PC-3 (cell line): ENCODE measurements around the gene MED15. TPM values are rescaled to one million over a fixed set of nuclear protein-coding genes. Genes with fewer than 3 reads are reported as not detected.
"Not testable (repeated sequence)": the region's sequence is repeated elsewhere in the genome, so short reads cannot be mapped to it uniquely, and the experiment has no call there.

Source experiments
- ATAC-seq: fragments of 200-7000 bp; cut with Tn5 transposase; 2 replicates; pipeline ENCODE4 v1.9.1; 2020; ENCODE audit warnings: mild to moderate bottlenecking, moderate library complexity
- BruUV-seq: library from RNA; stranded (reverse); fragments of 400-500 nt; replicated peaks from 2 replicates; lab custom pipeline; 2021; lab: Mats Ljungman, UMichigan
- CTCF ChIA-PET: fragments of 300-600 bp; sonication (Branson Sonifier 250); formaldehyde crosslinking; loops from one replicate; lab custom pipeline; 2022; ENCODE audit warnings: antibody characterized with exemption; lab: Charles Lee
- POLR2A ChIA-PET: fragments of 300-600 bp; sonication (Branson Sonifier 250); formaldehyde crosslinking; loops from one replicate; lab custom pipeline; 2022; ENCODE audit warnings: antibody characterized with exemption; ENCODE audit not compliant: unreplicated experiment; lab: Charles Lee
- DNase-seq: peaks from one replicate; pipeline ENCODE4 v3.0.0-alpha.2; 2015
- H2AFZ ChIP-seq: fragments of 300-600 bp; sonication (generic); 2 replicates; pipeline ENCODE4 v1.6.0; 2016; ENCODE audit warnings: antibody characterized with exemption, low read length
- H3F3A ChIP-seq: fragments of 300-600 bp; sonication (generic); one replicate; pipeline ENCODE4 v1.6.0; 2017; ENCODE audit warnings: antibody characterized with exemption, low read length, control low read depth, mild to moderate bottlenecking; ENCODE audit not compliant: unreplicated experiment
- H3K27ac ChIP-seq: fragments of 300-600 bp; sonication (generic); 2 replicates; pipeline ENCODE4 v1.5.1; 2016; ENCODE audit warnings: mild to moderate bottlenecking, low read length
- H3K27me3 ChIP-seq: fragments of 300-600 bp; sonication (generic); 2 replicates; pipeline ENCODE4 v1.6.1; 2016; ENCODE audit warnings: low read length, mixed read lengths
- H3K36me3 ChIP-seq: fragments of 300-600 bp; sonication (generic); 2 replicates; pipeline ENCODE4 v1.6.1; 2016; ENCODE audit warnings: low read depth, mixed run types, low read length, mixed read lengths
- H3K4me1 ChIP-seq: fragments of 300-600 bp; sonication (generic); 2 replicates; pipeline ENCODE4 v1.5.1; 2016; ENCODE audit warnings: low read length; ENCODE audit not compliant: insufficient read depth
- H3K4me2 ChIP-seq: fragments of 300-600 bp; sonication (generic); 2 replicates; pipeline ENCODE4 v1.6.0; 2016; ENCODE audit warnings: low read length
- H3K4me3 ChIP-seq: fragments of 300-600 bp; sonication (generic); 2 replicates; pipeline ENCODE4 v1.5.1; 2016; ENCODE audit warnings: mild to moderate bottlenecking, low read length, mixed read lengths
- H3K79me2 ChIP-seq: fragments of 300-600 bp; sonication (generic); 2 replicates; pipeline ENCODE4 v1.6.1; 2017; ENCODE audit warnings: low read length, mixed read lengths
- H3K9ac ChIP-seq: fragments of 300-600 bp; sonication (generic); 2 replicates; pipeline ENCODE4 v1.6.0; 2016; ENCODE audit warnings: mild to moderate bottlenecking, low read length
- H3K9me2 ChIP-seq: fragments of 300-600 bp; sonication (generic); replicated peaks from 2 replicates; pipeline ENCODE4 v1.6.1; 2016; ENCODE audit warnings: mixed run types, low read length, mixed read lengths
- H3K9me3 ChIP-seq: fragments of 300-600 bp; sonication (generic); 2 replicates; pipeline ENCODE4 v1.6.1; 2016; ENCODE audit warnings: low read length, mixed read lengths
- H4K20me1 ChIP-seq: fragments of 300-600 bp; sonication (generic); 2 replicates; pipeline ENCODE4 v1.6.1; 2016; ENCODE audit warnings: low read length, mixed read lengths
- CTCF ChIP-seq: fragments of 300-600 bp; sonication (generic); conservative IDR thresholded peaks from 2 replicates; pipeline ENCODE4 v1.5.1; 2017; ENCODE audit warnings: antibody characterized with exemption, low read depth, mild to moderate bottlenecking, low read length
- EZH2 ChIP-seq: fragments of 300-600 bp; sonication (generic); IDR thresholded peaks from one replicate; pipeline ENCODE4 v1.6.1; 2017; ENCODE audit warnings: antibody characterized with exemption, mild to moderate bottlenecking, low read length; ENCODE audit not compliant: unreplicated experiment
- EZH2phosphoT487 ChIP-seq: fragments of 300-600 bp; sonication (generic); IDR thresholded peaks from 2 replicates; pipeline ENCODE4 v1.6.1; 2018; ENCODE audit warnings: mild to moderate bottlenecking, antibody characterized with exemption, low read length, borderline replicate concordance
- intact Hi-C: fragments of 100-400 bp; cut with micrococcal nuclease; formaldehyde crosslinking; loops from 2 replicates; pipeline ENCODE4 v1.9.0; 2023
- total RNA-seq: library from RNA; depleted of rRNA; stranded (reverse); fragments of >200 nt; gene quantifications from 2 replicates; pipeline ENCODE4 v1.2.3, GENCODE V29; 2014

The MED15 gene
- total RNA-seq, 1 experiment from 2014 or later: 55.9 TPM

- DNase-seq (no peak), ATAC-seq (no peak)
- Histone ChIP-seq H3K9me3 (no peaks in the 10 kb centered on the region), H4K20me1 (no peaks in the 10 kb centered on the region), H3K4me1 (no peaks in the 10 kb centered on the region), H3K27ac (no peak overlapping the region), H3K9me2 (no peaks in the 10 kb centered on the region), H3K27me3 (no peaks in the 10 kb centered on the region), H3K79me2 (no peaks in the 10 kb centered on the region), H3F3A (no peaks in the 10 kb centered on the region), H3K36me3 (no peaks in the 10 kb centered on the region), H3K4me2 (no peak overlapping the region), H3K4me3 (no peak overlapping the region), H2AFZ (no peak overlapping the region), H3K9ac (no peak overlapping the region)
- no TSS peak for BruUV-seq
- ChIA-PET CTCF (no interaction called here), POLR2A (no interaction called here)
- TF ChIP-seq CTCF (no peak), EZH2 (no peak), EZH2phosphoT487 (no peak)
- intact Hi-C loops: no loop called here
Observed at GRCh38 chr22:20618488-20618887, 111.1 kb downstream of the MED15 start.

GRCh38 chr22:20619045-20619892 lies 111.9 kb downstream of the MED15 start:
- no peaks in the 10 kb centered on the region for H3K9me2 ChIP-seq
- ATAC-seq (no peak), DNase-seq (no peak)
- no peak overlapping the region for H2AFZ ChIP-seq
- no peaks in the 10 kb centered on the region for H3K79me2 ChIP-seq
- H3K4me3 ChIP-seq: no peak overlapping the region
- intact Hi-C loops: no loop called here
- no peaks in the 10 kb centered on the region for H3K4me1 ChIP-seq
- H3K4me2 ChIP-seq: no peak overlapping the region
- H3K9ac ChIP-seq: no peak overlapping the region
- no peaks in the 10 kb centered on the region for H3K9me3 ChIP-seq
- no peak overlapping the region for H3K27ac ChIP-seq
- TF ChIP-seq EZH2phosphoT487 (no peak), EZH2 (no peak), CTCF (no peak)
- H3F3A ChIP-seq: no peaks in the 10 kb centered on the region
- no peaks in the 10 kb centered on the region for H3K27me3 ChIP-seq
- ChIA-PET CTCF (no interaction called here), POLR2A (no interaction called here)
- BruUV-seq: no TSS peak
- no peaks in the 10 kb centered on the region for H4K20me1 ChIP-seq
- no peaks in the 10 kb centered on the region for H3K36me3 ChIP-seq

- H3K9ac ChIP-seq, CTCF ChIA-PET, H3K27ac ChIP-seq, POLR2A ChIA-PET, H3K4me2 ChIP-seq, H3F3A ChIP-seq, ATAC-seq, DNase-seq, H3K4me1 ChIP-seq, H4K20me1 ChIP-seq, H3K27me3 ChIP-seq, H3K4me3 ChIP-seq, BruUV-seq, intact Hi-C loops, H3K36me3 ChIP-seq, H3K9me3 ChIP-seq, H2AFZ ChIP-seq, H3K79me2 ChIP-seq, H3K9me2 ChIP-seq: not testable (repeated sequence)
Observed at GRCh38 chr22:20619893-20620194, 112.4 kb downstream of the MED15 start.
